ENCODE data around the gene HOXB9. TPM values are rescaled to one million over a fixed set of nuclear protein-coding genes. Genes with fewer than 3 reads are reported as not detected.

The HOXB9 gene
- total and polyA plus RNA-seq, 10 of the 15 experiments (the other 5 are each of a cell fraction or from before 2014, with no cell fraction given), result 0.01 to 0.49 (median 0.09) TPM; not detected in 5

DNA sequence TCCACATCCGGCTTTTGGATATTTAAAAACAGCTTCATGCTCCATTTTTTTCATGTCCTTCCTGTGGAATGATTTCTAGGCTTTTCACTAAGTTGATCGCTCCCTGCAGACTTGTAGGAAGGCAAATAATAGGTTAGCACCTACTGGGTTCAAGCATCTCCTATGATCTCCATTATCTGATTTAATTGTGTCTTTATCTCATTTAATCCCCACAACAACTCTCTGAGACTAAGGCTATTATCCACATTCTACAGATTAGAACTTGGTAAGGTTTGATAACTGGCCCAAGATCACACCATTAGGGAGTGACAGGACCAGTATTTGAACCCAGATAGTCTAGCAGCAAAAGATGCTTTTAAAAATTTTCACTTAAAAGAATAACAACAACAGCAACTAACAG lies 46.2 kb upstream of the HOXB9 start:
- intact Hi-C loops (cut with micrococcal nuclease; ENCODE audit: unreplicated experiment) (no loop called here), in situ Hi-C loops (cut with MboI) (no loop called here)
- Histone ChIP-seq H3K79me2 (ENCODE audit: control insufficient read depth, insufficient read depth, low read length) (no peaks in the 10 kb centered on the region), H3K4me1 (ENCODE audit: control insufficient read depth, insufficient read depth, low read length) (no peaks in the 10 kb centered on the region), H3K27ac (ENCODE audit: control insufficient read depth, insufficient read depth) (no peak overlapping the region), H3K9me3 (replicated peaks; ENCODE audit: control insufficient read depth, insufficient read depth, low read length) (no peaks in the 10 kb centered on the region), H3K27me3 (replicated peaks in 1 of 2; ENCODE audit: control insufficient read depth in 2 of 2, insufficient read depth in 2 of 2, low read length in 1 of 2) (no peaks in the 10 kb centered on the region; a peak in 1 of 4 replicates), H2AFZ (ENCODE audit: control insufficient read depth, low read depth, low read length) (no peak overlapping the region), H4K20me1 (ENCODE audit: control insufficient read depth, insufficient read depth) (no peaks in the 10 kb centered on the region), H3K36me3 (ENCODE audit: control insufficient read depth in 2 of 2, insufficient read depth in 2 of 2, low read length in 1 of 2) (no peaks in the 10 kb centered on the region), H3K4me2 (ENCODE audit: control insufficient read depth, insufficient read depth) (no peak overlapping the region), H3K4me3 (no peak overlapping the region), H3K9ac (ENCODE audit: control insufficient read depth, insufficient read depth, low read length) (no peak overlapping the region)
- DNase-seq (ENCODE audit: low read depth, low spot score) (no peak), FAIRE-seq (no peak), ATAC-seq (no peak)
- BruUV-seq (replicated peaks), result no TSS peak
- no peak for TF ChIP-seq FOXM1 (IDR thresholded peaks at IDR 0.05; ENCODE audit: low read depth, low read length)
- TF ChIP-seq, protein P1, sequence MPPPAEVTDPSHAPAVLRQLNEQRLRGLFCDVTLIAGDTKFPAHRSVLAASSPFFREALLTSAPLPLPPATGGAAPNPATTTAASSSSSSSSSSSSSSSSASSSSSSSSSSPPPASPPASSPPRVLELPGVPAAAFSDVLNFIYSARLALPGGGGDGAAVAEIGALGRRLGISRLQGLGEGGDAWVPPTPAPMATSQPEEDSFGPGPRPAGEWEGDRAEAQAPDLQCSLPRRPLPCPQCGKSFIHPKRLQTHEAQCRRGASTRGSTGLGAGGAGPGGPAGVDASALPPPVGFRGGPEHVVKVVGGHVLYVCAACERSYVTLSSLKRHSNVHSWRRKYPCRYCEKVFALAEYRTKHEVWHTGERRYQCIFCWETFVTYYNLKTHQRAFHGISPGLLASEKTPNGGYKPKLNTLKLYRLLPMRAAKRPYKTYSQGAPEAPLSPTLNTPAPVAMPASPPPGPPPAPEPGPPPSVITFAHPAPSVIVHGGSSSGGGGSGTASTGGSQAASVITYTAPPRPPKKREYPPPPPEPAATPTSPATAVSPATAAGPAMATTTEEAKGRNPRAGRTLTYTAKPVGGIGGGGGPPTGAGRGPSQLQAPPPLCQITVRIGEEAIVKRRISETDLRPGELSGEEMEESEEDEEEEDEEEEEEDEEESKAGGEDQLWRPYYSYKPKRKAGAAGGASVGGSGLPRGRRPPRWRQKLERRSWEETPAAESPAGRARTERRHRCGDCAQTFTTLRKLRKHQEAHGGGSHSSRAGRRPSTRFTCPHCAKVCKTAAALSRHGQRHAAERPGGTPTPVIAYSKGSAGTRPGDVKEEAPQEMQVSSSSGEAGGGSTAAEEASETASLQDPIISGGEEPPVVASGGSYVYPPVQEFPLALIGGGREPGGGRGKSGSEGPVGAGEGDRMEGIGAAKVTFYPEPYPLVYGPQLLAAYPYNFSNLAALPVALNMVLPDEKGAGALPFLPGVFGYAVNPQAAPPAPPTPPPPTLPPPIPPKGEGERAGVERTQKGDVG (CRISPR knock-in tag; IDR thresholded peaks at IDR 0.05), result no peak
- TF ChIP-seq MEF2B (IDR thresholded peaks at IDR 0.05; ENCODE audit: partially characterized antibody, poor library complexity, severe bottlenecking), result no peak
- TF ChIP-seq SREBF2 (IDR thresholded peaks at IDR 0.05; ENCODE audit: low read length), result no peak
- TF ChIP-seq FOS (IDR thresholded peaks at IDR 0.05; ENCODE audit: borderline replicate concordance, extremely low read depth, insufficient read length), result no peak
- no peak for TF ChIP-seq POLR2A (IDR thresholded peaks at IDR 0.05; ENCODE audit: low read depth, low read length)
- TF ChIP-seq NR2F1 (conservative IDR thresholded peaks at IDR 0.05), result no peak
- no peak for TF ChIP-seq HDAC6 (IDR thresholded peaks at IDR 0.05; ENCODE audit: unreplicated experiment)
- TF ChIP-seq MYC (IDR thresholded peaks at IDR 0.05; ENCODE audit: insufficient read depth, insufficient read length, insufficient replicate concordance, low read length, severe bottlenecking), result no peak
- TF ChIP-seq GABPA (IDR thresholded peaks at IDR 0.05; ENCODE audit: low read depth), result no peak
- TF ChIP-seq, protein P2, sequence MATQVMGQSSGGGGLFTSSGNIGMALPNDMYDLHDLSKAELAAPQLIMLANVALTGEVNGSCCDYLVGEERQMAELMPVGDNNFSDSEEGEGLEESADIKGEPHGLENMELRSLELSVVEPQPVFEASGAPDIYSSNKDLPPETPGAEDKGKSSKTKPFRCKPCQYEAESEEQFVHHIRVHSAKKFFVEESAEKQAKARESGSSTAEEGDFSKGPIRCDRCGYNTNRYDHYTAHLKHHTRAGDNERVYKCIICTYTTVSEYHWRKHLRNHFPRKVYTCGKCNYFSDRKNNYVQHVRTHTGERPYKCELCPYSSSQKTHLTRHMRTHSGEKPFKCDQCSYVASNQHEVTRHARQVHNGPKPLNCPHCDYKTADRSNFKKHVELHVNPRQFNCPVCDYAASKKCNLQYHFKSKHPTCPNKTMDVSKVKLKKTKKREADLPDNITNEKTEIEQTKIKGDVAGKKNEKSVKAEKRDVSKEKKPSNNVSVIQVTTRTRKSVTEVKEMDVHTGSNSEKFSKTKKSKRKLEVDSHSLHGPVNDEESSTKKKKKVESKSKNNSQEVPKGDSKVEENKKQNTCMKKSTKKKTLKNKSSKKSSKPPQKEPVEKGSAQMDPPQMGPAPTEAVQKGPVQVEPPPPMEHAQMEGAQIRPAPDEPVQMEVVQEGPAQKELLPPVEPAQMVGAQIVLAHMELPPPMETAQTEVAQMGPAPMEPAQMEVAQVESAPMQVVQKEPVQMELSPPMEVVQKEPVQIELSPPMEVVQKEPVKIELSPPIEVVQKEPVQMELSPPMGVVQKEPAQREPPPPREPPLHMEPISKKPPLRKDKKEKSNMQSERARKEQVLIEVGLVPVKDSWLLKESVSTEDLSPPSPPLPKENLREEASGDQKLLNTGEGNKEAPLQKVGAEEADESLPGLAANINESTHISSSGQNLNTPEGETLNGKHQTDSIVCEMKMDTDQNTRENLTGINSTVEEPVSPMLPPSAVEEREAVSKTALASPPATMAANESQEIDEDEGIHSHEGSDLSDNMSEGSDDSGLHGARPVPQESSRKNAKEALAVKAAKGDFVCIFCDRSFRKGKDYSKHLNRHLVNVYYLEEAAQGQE (IDR thresholded peaks at IDR 0.05; ENCODE audit: low read depth, low read length), result no peak
- TF ChIP-seq, protein P3, sequence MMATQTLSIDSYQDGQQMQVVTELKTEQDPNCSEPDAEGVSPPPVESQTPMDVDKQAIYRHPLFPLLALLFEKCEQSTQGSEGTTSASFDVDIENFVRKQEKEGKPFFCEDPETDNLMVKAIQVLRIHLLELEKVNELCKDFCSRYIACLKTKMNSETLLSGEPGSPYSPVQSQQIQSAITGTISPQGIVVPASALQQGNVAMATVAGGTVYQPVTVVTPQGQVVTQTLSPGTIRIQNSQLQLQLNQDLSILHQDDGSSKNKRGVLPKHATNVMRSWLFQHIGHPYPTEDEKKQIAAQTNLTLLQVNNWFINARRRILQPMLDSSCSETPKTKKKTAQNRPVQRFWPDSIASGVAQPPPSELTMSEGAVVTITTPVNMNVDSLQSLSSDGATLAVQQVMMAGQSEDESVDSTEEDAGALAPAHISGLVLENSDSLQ (IDR thresholded peaks at IDR 0.05), result no peak
- no peak for TF ChIP-seq LARP7 (IDR thresholded peaks at IDR 0.05)
- no peak for TF ChIP-seq ZNF274 (IDR thresholded peaks at IDR 0.05; ENCODE audit: insufficient read depth, insufficient read length)
- TF ChIP-seq FOXK2 (IDR thresholded peaks at IDR 0.05), result no peak
- TF ChIP-seq SRF (IDR thresholded peaks at IDR 0.05; ENCODE audit: low read depth in 2 of 2, low read length in 2 of 2), result no peak
- SMC1A ChIA-PET (ENCODE audit: uncharacterized antibody, unreplicated experiment), result interaction anchor here (0.9 to 4.5 kb wide), 4 partner anchors 23 to 339 kb away, joined by 3 to 19 read pairs (median 4); no protein-coding TSS in a partner anchor
- POLR2A ChIA-PET, result no interaction called here
- CTCF ChIA-PET, result interaction anchor here (1.0 to 5.8 kb wide), 11 partner anchors 13 to 364 kb away, joined by 3 to 28 read pairs (median 5); partner anchors contain the start of gene ATP5MC1
- WGBS (ENCODE audit: insufficient coverage, insufficient replicate concordance, low lambda C conversion rate, missing lambda C conversion rate), result 79% methylated on average over 2 of the region's 2 CpGs
- RAD21 ChIA-PET (ENCODE audit: unreplicated experiment), result interaction anchor here (0.6 to 2.3 kb wide), 5 partner anchors 52 to 675 kb away, joined by 3 to 7 read pairs (median 4); no protein-coding TSS in a partner anchor
